Upper lobe of left lung (tissue), 6 donors: Measurements from ENCODE around the gene ADIPOR2. TPM values are rescaled to one million over a fixed set of nuclear protein-coding genes. Genes with fewer than 3 reads are reported as not detected.
"Not testable (repeated sequence)": the region's sequence is repeated elsewhere in the genome, so short reads cannot be mapped to it uniquely, and the experiment has no call there.

Experiments
- ATAC-seq, 2 donors: fragments of 200-7000 bp; cut with Tn5 transposase; one replicate each; pipeline ENCODE4 v1.9.1; 2022; ENCODE audit warnings: mild to moderate bottlenecking in 2 of 2, moderate library complexity in 2 of 2; ENCODE audit not compliant: low FRiP score in 2 of 2
- DNase-seq, 2 donors: peaks; one replicate each; pipeline ENCODE4 v3.0.0-alpha.2; 2019 to 2020
- H3K27ac ChIP-seq, 4 donors: fragments of 200-600 bp; sonication (generic); one replicate each; pipeline ENCODE4 v1.5.1; 2016 to 2019
- H3K27me3 ChIP-seq, 4 donors: fragments of 200-600 bp; sonication (generic); one replicate each; pipeline ENCODE4 v1.5.1; 2017 to 2019
- H3K36me3 ChIP-seq, 4 donors: fragments of 200-600 bp; sonication (generic); one replicate each; pipeline ENCODE4 v1.5.1; 2016 to 2019
- H3K4me1 ChIP-seq, 4 donors: fragments of 200-600 bp; sonication (generic); one replicate each; pipeline ENCODE4 v1.5.1; 2018 to 2019
- H3K4me3 ChIP-seq, 4 donors: fragments of 200-600 bp; sonication (generic); one replicate each; pipeline ENCODE4 v1.5.1; 2017 to 2019; ENCODE audit warnings: mild to moderate bottlenecking in 2 of 4, moderate library complexity in 1 of 4
- H3K9me3 ChIP-seq, 4 donors: fragments of 200-600 bp; sonication (generic); one replicate each; pipeline ENCODE4 v1.5.1; 2018 to 2019
- EP300 ChIP-seq, 4 donors: sonication (generic); formaldehyde crosslinking; IDR thresholded peaks; one replicate each; pipeline ENCODE4 v1.5.1; 2017; ENCODE audit warnings: antibody characterized with exemption in 4 of 4, control low read depth in 2 of 4
- POLR2A ChIP-seq, 4 donors: fragments of 450-650 bp; IDR thresholded peaks; one replicate each; pipeline ENCODE4 v1.5.1; 2016 to 2017; ENCODE audit warnings: antibody characterized with exemption in 4 of 4, mild to moderate bottlenecking in 2 of 4
- POLR2AphosphoS5 ChIP-seq, 2 donors: sonication (generic); formaldehyde crosslinking; IDR thresholded peaks; one replicate each; pipeline ENCODE4 v1.5.1; 2017; ENCODE audit warnings: antibody characterized with exemption in 2 of 2
- WGBS, 2 donors: methylation state at CpG; one replicate each; pipeline ENCODE4 v1.1.5; 2017 to 2018; 5-methylcytosine and 5-hydroxymethylcytosine counted together
- total RNA-seq, 6 donors: library from RNA; depleted of rRNA in 4 of 6; stranded (reverse); fragments of >200 nt in 4 of 6; gene quantifications; one replicate each; pipeline versions ENCODE4 v1.1.0 to v1.2.1, GENCODE V29; 2016 to 2021
- TF ChIP-seq, protein P1 (sequence below), 6 experiments: fragments of 450-650 bp in 4 of 6; fragments of 200-600 bp in 2 of 6; sonication (generic) in 2 of 6; IDR thresholded peaks; one replicate each; pipeline ENCODE4 v1.5.1; 2016 to 2019; ENCODE audit warnings: antibody characterized with exemption in 6 of 6
- donor health status: DM: no; HTN: no; CAD: no; lungs with moderate emphysema.
- donor health status: DM: no; HTN: yes; CAD: no; lungs with severe emphysema.

Gene ADIPOR2
- total RNA-seq, 6 donors from 2014 or later, result 45.1 to 82.3 (median 68.6) TPM

DNA sequence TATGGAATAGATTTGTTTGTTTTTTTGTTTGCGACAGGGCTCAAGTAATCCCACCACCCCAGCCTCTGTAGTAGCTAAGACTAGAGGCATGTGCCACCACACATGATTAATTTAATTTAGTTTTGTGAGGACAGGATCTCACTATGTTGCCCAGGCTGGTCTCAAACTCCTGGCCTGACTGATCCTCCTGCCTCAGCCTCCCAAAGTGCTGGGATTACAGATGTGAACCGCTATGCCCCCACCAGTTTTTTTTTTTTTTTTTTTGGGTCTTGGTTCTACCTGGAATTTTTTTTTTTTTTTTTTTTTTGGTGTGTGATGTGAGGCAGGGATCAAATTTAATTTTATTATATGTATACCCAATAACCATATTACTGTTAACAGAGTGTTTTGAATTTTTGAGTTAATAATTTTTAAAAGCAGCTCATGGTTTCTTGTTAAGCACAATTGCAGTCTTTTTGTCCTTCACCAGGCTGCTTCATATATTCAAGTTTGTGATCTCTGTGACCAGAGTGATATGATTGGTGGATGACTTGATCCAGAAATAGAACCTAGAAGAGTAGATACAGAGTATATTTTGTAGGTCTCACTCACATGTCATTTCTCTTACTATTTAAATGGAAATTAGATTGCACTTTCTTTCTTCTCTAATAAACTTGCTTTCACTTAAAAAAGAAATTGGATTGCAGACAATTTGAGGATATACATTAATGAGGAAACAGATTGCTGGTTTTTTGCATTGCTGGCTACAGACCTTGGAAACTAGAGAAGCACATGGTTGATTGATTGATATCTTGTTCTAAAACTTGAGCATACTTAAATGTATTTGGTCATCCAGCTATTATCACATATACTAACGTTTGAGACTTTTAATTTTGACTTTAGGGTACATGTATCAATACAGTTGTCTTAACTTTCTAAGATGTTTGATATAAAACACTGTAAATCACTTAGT is 13.2 kb downstream of the ADIPOR2 start:
- ATAC-seq (no peak), DNase-seq (no peak)
- Histone ChIP-seq H3K27ac (no peak overlapping the region), H3K4me1 (peaks cover 10 to 54% (median 14%) of the 10 kb centered on the region in 4 donors), H3K36me3 (no peaks in the 10 kb centered on the region), H3K27me3 (no peaks in the 10 kb centered on the region), H3K9me3 (no peaks in the 10 kb centered on the region), H3K4me3 (no peak overlapping the region)
- WGBS, 2 donors, result 72 to 73% methylated on average over 3 of the region's 3 CpGs
- no peak for TF ChIP-seq POLR2A (IDR thresholded peaks at IDR 0.05)
- no peak for TF ChIP-seq EP300 (IDR thresholded peaks at IDR 0.05)
- TF ChIP-seq, protein P1, sequence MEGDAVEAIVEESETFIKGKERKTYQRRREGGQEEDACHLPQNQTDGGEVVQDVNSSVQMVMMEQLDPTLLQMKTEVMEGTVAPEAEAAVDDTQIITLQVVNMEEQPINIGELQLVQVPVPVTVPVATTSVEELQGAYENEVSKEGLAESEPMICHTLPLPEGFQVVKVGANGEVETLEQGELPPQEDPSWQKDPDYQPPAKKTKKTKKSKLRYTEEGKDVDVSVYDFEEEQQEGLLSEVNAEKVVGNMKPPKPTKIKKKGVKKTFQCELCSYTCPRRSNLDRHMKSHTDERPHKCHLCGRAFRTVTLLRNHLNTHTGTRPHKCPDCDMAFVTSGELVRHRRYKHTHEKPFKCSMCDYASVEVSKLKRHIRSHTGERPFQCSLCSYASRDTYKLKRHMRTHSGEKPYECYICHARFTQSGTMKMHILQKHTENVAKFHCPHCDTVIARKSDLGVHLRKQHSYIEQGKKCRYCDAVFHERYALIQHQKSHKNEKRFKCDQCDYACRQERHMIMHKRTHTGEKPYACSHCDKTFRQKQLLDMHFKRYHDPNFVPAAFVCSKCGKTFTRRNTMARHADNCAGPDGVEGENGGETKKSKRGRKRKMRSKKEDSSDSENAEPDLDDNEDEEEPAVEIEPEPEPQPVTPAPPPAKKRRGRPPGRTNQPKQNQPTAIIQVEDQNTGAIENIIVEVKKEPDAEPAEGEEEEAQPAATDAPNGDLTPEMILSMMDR (IDR thresholded peaks at IDR 0.05), result no peak
- TF ChIP-seq POLR2AphosphoS5 (IDR thresholded peaks at IDR 0.05), result no peak

DNA sequence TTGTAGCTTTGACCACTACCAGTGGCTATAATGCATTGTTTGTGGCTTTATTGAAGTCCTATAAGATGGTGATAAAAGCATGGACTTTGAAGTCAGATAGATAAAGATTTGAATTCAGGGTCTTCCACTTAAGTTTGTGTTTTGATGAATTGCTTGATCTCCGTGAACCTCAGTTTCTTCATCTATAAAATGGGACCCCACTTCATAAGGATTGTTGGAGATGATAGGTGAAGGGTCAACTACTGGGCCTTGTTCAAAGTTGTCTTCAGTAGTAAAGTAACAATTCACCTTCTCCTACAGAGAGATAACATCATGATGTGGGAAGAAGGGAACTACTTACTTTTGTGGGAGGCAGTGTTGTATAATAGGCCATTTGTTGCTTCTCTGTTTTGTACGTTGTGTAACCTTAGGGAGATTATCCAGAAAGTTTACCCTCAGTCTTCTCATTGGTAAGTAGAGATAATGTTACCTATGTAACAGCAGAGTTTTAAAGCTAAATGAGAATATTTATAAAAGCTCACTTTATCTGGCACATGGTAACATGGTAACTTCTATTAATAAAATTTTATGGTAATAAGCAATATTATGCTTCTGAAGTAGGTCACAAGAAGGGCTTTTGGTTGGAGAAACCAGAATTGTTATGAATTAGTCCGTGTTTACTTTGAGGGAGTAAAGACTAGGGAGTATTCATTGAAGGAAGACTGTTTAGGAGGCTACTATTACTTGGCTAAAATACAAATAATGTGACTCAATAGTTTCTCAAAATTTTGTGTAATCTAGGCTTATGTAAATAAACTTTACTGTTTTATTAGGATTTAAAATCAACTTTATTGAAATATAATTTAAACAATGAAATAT is 15.1 kb downstream of the ADIPOR2 start:
- H3K36me3 ChIP-seq, result no peaks in the 10 kb centered on the region
- H3K4me1 ChIP-seq, result peaks cover 7 to 54% (median 17%) of the 10 kb centered on the region in 4 donors
- no peaks in the 10 kb centered on the region for H3K9me3 ChIP-seq
- H3K27ac ChIP-seq, result no peak overlapping the region
- no peak overlapping the region for H3K4me3 ChIP-seq
- TF ChIP-seq EP300 (IDR thresholded peaks at IDR 0.05) (no peak), POLR2A (IDR thresholded peaks at IDR 0.05) (no peak), POLR2AphosphoS5 (IDR thresholded peaks at IDR 0.05) (no peak)
- TF ChIP-seq, protein P1 (IDR thresholded peaks at IDR 0.05), result no peak
- whole genome bisulfite sequencing, 2 donors, result 84 to 89% methylated on average over 3 of the region's 3 CpGs
- H3K27me3 ChIP-seq, result no peaks in the 10 kb centered on the region
- ATAC-seq (no peak), DNase-seq (no peak)

DNA sequence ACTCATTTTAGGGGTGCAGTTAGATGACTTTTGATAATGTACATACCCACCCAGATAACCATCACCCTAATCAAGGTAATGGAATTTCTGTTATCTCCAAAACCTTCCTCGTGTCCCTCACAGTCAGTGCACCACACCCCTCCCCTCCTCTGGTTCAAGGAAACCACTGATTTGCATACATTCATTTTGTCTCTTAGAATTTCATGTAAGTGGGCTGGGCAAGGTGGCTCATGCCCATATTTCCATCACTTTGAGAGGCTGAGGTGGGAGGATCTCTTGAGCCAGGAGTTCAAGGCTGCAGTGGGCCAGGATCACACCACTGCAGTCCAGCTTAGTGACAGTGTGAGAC is 15.7 kb downstream of the ADIPOR2 start:
- ATAC-seq, result no peak

DNA sequence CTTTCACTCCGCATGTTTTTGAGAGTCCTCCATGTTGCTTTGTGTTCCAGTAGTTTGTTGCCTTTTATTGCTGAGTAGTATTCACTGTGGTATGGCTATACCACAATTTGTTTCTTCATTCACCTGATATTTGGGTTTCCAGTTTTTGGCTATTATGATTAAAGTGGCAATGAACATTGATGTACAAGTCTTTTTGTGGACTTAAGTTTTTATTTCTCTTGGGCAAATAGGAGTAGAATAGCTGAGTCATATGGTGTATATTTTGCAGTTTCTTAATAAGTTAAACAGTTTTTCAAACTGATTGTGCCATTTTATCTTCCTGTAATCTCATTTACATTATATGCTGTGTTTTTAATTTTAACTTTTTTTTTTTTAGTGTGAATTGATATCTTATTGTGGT is 16.2 kb downstream of the ADIPOR2 start:
- Histone ChIP-seq H3K9me3 (no peaks in the 10 kb centered on the region), H3K27ac (no peak overlapping the region), H3K4me1 (peaks cover 13 to 60% (median 27%) of the 10 kb centered on the region in 4 donors), H3K4me3 (no peak overlapping the region), H3K36me3 (no peaks in the 10 kb centered on the region), H3K27me3 (no peaks in the 10 kb centered on the region)
- ATAC-seq, result no peak
- WGBS, 2 donors, result 89 to 93% methylated on average over 1 of the region's 1 CpG
- TF ChIP-seq POLR2A (IDR thresholded peaks at IDR 0.05) (no peak), POLR2AphosphoS5 (IDR thresholded peaks at IDR 0.05) (no peak)
- no peak for DNase-seq

More for the DNA sequence above, 15.7 kb downstream of the ADIPOR2 start:
- no peak overlapping the region for H3K27ac ChIP-seq
- TF ChIP-seq, protein P1 (IDR thresholded peaks at IDR 0.05), result no peak
- TF ChIP-seq POLR2AphosphoS5 (IDR thresholded peaks at IDR 0.05) (no peak), EP300 (IDR thresholded peaks at IDR 0.05) (no peak)
- H3K4me3 ChIP-seq, result no peak overlapping the region
- H3K4me1 ChIP-seq, result peaks cover 13 to 60% (median 23%) of the 10 kb centered on the region in 4 donors
- 40 to 56% methylated on average over 1 of the region's 1 CpG for WGBS, 2 donors
- no peaks in the 10 kb centered on the region for H3K9me3 ChIP-seq
- H3K36me3 ChIP-seq, result no peaks in the 10 kb centered on the region
- no peak for DNase-seq
- no peaks in the 10 kb centered on the region for H3K27me3 ChIP-seq

DNA sequence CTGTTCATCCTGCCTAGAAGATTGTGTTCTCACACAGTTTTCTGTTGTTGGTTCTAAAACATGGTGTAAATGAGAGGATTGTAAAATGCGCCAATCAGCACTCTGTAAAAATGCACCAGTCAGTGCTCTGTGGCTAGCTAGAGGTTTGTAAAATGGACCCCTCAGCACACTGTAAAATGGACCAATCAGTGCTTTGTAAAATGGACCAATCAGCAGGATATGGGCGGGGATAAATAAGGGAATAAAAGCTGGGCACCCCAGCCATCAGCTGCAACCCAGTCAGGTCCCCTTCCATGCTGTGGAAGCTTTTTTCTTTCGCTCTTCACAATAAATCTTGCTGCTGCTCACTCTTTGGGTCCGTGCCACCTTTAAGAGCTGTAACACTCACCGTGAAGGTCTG is 19.1 kb downstream of the ADIPOR2 start:
- not testable (repeated sequence) for ATAC-seq, H3K27ac ChIP-seq, H3K9me3 ChIP-seq, DNase-seq, H3K36me3 ChIP-seq, H3K27me3 ChIP-seq, H3K4me3 ChIP-seq
- WGBS, 2 donors, result 98 to 100% methylated on average over 5 of the region's 5 CpGs
- peaks cover 21 to 54% (median 28%) of the 10 kb centered on the region in 4 donors for H3K4me1 ChIP-seq

DNA sequence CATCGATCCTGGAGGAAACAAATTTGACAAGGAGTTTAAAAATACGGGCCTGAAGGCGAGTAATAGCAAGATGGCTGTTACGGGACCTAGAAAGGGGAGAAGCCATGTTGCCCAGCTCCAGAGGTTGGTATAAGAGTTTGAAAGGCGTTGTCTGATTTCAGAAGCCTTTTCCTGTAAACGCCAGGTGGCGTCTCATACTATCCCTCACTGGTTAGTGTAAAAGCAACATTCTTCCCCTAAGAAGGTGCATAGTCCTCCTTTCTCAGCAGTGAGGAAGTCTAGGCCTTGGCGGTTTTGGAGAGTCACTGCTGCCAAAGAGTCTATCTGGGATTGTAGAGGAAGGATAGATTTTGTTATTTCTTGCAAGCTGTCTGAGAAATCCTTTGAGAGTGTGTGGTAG is 20.0 kb downstream of the ADIPOR2 start:
- H3K27me3 ChIP-seq, H3K9me3 ChIP-seq, ATAC-seq, H3K27ac ChIP-seq, H3K36me3 ChIP-seq, DNase-seq, H3K4me3 ChIP-seq: not testable (repeated sequence)
- WGBS, 2 donors, result 93 to 95% methylated on average over 8 of the region's 8 CpGs
- H3K4me1 ChIP-seq, result peaks cover 21 to 48% (median 25%) of the 10 kb centered on the region in 4 donors

DNA sequence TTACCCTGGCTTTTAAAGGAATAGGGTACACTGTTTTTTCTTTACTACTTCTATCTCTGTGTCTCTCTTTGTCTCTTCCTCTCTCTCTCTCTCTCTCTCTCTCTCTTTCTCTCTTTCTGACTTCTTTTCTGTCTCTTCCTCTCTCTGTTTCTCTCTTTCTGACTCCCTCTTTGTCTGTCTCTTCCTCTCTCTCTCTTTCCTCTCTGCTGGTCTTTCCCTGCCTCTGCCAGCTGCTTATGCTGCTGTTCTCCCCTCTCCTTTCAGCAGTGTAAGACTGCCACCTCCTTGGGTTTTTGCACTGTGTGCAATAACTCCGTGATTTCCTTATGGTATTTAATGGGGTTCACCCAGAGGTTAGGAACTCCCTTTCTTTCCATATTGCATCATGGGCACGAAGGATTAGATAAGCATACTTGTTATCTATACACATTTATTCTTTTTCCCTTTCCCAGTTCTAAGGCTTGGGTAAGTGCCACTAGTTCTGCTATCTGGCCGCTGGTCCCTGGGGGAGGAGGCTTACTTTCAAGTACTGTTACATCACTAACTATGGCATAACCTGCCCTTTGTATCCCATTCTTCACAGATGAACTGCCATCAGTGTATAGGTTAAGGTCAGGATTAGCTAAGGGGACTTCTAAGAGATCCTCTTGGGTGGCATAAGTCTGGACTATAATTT is 20.8 kb downstream of the ADIPOR2 start:
- ATAC-seq, H3K36me3 ChIP-seq, H3K4me3 ChIP-seq, H3K27me3 ChIP-seq, H3K9me3 ChIP-seq: not testable (repeated sequence)
- WGBS, 2 donors, result 30% methylated on average over 3 of the region's 3 CpGs
- Histone ChIP-seq H3K4me1 (peaks cover 23 to 45% (median 27%) of the 10 kb centered on the region in 4 donors), H3K27ac (peak overlapping the region in 1 of 4 donors; percentile 23)
- peak in 1 of 2 donors; percentile 46 for DNase-seq

DNA sequence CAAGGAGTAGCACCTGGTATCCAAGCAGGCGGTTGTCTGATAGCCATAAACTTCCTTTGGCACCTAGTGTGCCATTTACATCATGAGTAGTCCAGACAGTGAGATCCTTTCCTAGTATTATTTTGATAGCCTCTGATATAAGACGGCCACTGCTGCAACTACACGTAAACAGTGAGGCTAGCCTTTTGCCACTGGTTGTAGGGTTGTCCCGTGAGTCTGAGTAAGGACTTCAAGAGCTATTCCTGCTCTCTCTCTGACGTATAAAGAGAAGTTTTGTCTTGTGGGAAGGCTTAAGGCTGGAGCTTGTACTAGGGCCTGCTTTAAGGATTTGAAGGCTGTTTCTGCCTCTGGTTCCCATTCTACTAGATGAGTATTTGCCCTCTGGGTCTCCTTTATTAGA is 21.4 kb downstream of the ADIPOR2 start:
- H3K4me1 ChIP-seq, result peaks cover 26 to 45% (median 28%) of the 10 kb centered on the region in 4 donors
- not testable (repeated sequence) for DNase-seq, H3K4me3 ChIP-seq, ATAC-seq, H3K27me3 ChIP-seq, H3K9me3 ChIP-seq, H3K36me3 ChIP-seq
- H3K27ac ChIP-seq, result peak overlapping the region in 2 of 4 donors; percentile 14 to 67
- 84 to 96% methylated on average over 4 to 5 of the region's 5 CpGs for WGBS, 2 donors
